Measurements from ENCODE around the gene EHD3.
"Not testable (repeated sequence)": the region's sequence is repeated elsewhere in the genome, so short reads cannot be mapped to it uniquely, and the experiment has no call there.

The EHD3 gene

DNA sequence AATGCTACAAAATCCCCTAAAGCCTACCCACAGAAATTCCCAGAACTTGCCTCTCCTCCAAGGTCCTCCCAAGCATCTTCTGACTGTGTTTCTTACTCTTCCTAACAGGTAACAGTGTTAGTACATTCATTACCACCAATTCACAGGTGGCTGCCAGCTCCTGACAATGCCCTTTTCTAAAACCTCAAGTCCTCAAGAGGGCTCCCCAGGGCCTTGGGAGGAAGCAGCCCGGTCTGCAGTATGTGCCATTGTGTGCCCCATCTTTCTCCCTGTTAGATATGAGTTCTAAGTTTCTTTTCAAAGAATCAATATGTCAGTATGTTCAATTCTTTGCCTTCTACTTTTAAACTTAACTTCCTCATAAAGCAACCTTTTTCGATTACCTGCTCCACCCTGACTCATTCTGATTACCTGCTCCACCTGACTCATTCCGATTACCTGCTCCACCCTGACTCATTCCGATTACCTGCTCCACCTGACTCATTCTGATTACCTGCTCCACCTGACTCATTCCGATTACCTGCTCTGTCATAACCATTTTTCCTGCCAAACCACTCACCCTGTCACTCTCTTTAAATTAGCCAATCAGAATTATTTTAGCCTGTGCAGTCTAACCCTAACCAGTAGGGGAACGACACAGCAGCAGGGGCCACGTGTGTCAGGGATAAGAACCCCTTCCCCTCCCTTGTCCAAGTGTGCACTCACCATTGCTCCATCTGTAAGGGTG lies 49.4 kb downstream of the EHD3 start:
- 85 to 94% methylated on average over 7 of the region's 7 CpGs for WGBS, 2 experiments
- not testable (repeated sequence) for H3K36me3 ChIP-seq (ENCODE audit: control insufficient read depth, insufficient read depth, low read length); H3K27ac ChIP-seq (ENCODE audit: insufficient read depth, low read depth, low read length, poor library complexity, severe bottlenecking)

DNA sequence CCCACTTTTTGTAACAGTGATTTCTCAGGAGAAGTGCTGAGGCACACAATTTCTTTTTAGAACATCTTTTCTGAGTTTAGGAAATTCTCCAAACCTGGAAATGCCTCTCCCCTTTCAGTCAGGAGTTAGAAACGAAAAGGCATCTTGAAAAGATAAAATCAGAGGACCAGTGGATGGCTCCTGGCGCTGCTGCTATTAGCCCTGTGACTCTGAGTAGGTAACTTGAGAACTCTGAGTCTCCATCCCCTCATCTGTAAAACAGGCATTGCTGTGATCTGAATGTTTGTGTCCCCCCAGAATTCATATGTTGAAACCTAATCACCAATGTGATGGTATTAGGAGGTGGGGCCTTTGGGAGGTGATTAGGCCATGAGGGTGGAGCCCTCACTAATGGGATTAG lies 50.2 kb downstream of the EHD3 start:
- no peaks in the 10 kb centered on the region for H3K36me3 ChIP-seq (ENCODE audit: control insufficient read depth, insufficient read depth, low read length)
- H3K4me3 ChIP-seq (ENCODE audit: insufficient read depth, low read depth, low read length), result no peak overlapping the region
- H3K9me3 ChIP-seq (ENCODE audit: control insufficient read depth, low read length), result no peaks in the 10 kb centered on the region
- H3K27me3 ChIP-seq (ENCODE audit: control insufficient read depth, insufficient read depth, low read length, poor library complexity, severe bottlenecking), result no peaks in the 10 kb centered on the region
- 80 to 91% methylated on average over 2 of the region's 2 CpGs for WGBS, 2 experiments
- H3K4me1 ChIP-seq (ENCODE audit: control insufficient read depth, insufficient read depth, low read length), result no peaks in the 10 kb centered on the region
- no peak overlapping the region for H3K27ac ChIP-seq (ENCODE audit: insufficient read depth, low read depth, low read length, poor library complexity, severe bottlenecking)

More for the DNA sequence above, 49.4 kb downstream of the EHD3 start:
- H3K4me3 ChIP-seq (ENCODE audit: insufficient read depth, low read depth, low read length); H3K4me1 ChIP-seq (ENCODE audit: control insufficient read depth, insufficient read depth, low read length); H3K9me3 ChIP-seq (ENCODE audit: control insufficient read depth, low read length); H3K27me3 ChIP-seq (ENCODE audit: control insufficient read depth, insufficient read depth, low read length, poor library complexity, severe bottlenecking): not testable (repeated sequence)

DNA sequence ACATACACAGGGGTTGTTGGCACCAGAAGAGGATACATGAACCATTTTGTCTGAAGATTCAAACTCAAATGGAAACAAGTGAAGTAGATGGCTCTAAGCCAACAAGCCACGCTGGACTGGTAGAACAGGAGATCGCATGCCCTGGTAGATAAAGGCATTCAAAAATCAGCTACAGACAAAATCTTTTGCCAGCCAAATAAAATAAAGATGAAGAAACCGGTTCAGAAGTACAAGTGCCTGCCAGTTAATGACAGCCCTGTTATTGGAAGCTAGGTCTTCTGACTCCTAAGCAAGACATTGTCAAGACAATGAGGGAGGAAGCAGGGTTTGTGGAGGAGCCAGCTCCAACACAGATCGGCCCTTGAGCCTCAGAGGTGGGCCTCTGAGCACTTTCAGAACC lies 52.3 kb downstream of the EHD3 start:
- no peaks in the 10 kb centered on the region for H3K4me1 ChIP-seq (ENCODE audit: control insufficient read depth, insufficient read depth, low read length)
- 86 to 93% methylated on average over 4 of the region's 4 CpGs for WGBS, 2 experiments
- no peaks in the 10 kb centered on the region for H3K9me3 ChIP-seq (ENCODE audit: control insufficient read depth, low read length)
- H3K27me3 ChIP-seq (ENCODE audit: control insufficient read depth, insufficient read depth, low read length, poor library complexity, severe bottlenecking), result no peaks in the 10 kb centered on the region
- H3K36me3 ChIP-seq (ENCODE audit: control insufficient read depth, insufficient read depth, low read length), result no peaks in the 10 kb centered on the region
- H3K4me3 ChIP-seq (ENCODE audit: insufficient read depth, low read depth, low read length), result no peak overlapping the region
- H3K27ac ChIP-seq (ENCODE audit: insufficient read depth, low read depth, low read length, poor library complexity, severe bottlenecking), result no peak overlapping the region

DNA sequence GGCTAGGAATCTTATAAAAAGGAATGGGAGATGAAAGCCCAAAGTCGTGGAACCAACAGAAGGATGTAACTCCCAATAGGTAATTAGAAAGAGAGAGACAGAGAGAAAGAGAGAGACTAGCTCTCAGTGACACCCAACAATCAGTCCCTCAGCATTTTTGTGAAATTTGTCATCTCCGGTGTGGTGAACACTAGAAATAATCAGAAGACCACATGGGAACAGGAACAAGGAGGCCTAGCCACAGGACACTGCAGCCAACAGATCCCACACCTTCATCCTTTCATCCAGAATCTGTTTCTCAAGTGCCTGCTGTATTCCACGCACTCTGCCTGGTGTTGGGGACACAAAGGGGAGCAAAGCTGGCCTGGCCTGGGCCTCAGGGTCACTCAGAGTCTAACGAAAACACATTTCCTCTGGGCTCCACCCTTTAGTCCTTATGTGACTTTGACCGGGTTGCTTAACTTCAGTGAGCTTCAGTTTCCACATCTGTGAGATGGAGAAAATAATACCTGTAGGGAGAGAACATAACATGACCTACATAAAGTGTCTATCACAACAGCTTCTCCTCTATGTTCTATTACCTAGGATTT lies 53.1 kb downstream of the EHD3 start:
- no peaks in the 10 kb centered on the region for H3K4me1 ChIP-seq (ENCODE audit: control insufficient read depth, insufficient read depth, low read length)
- no peaks in the 10 kb centered on the region for H3K9me3 ChIP-seq (ENCODE audit: control insufficient read depth, low read length)
- no peak overlapping the region for H3K27ac ChIP-seq (ENCODE audit: insufficient read depth, low read depth, low read length, poor library complexity, severe bottlenecking)
- no peaks in the 10 kb centered on the region for H3K36me3 ChIP-seq (ENCODE audit: control insufficient read depth, insufficient read depth, low read length)
- H3K4me3 ChIP-seq (ENCODE audit: insufficient read depth, low read depth, low read length), result no peak overlapping the region
- WGBS, 2 experiments, result 89 to 94% methylated on average over 5 of the region's 5 CpGs
- no peaks in the 10 kb centered on the region for H3K27me3 ChIP-seq (ENCODE audit: control insufficient read depth, insufficient read depth, low read length, poor library complexity, severe bottlenecking)

DNA sequence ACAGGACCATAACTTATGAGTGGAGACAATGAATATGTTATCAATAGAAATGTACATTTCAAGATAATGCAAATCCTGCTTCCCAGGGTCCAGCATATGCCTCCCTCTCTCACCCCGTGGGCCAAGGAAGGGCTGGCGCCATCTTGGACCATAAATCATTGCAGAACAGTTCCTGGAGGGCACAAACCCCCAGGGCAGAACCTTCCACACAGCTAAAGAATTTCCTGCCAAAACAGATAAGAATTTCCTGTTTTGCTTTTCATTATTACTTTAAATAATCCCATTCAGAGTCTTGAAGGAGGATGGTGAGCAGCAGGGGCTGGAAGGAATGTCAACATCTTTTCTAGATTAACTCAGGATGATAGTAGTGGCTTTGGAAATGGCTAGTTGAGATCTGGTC lies 53.7 kb downstream of the EHD3 start:
- Histone ChIP-seq H3K9me3 (ENCODE audit: control insufficient read depth, low read length) (no peaks in the 10 kb centered on the region), H3K36me3 (ENCODE audit: control insufficient read depth, insufficient read depth, low read length) (no peaks in the 10 kb centered on the region), H3K27ac (ENCODE audit: insufficient read depth, low read depth, low read length, poor library complexity, severe bottlenecking) (no peak overlapping the region), H3K4me3 (ENCODE audit: insufficient read depth, low read depth, low read length) (no peak overlapping the region), H3K27me3 (ENCODE audit: control insufficient read depth, insufficient read depth, low read length, poor library complexity, severe bottlenecking) (no peaks in the 10 kb centered on the region), H3K4me1 (ENCODE audit: control insufficient read depth, insufficient read depth, low read length) (no peaks in the 10 kb centered on the region)
- WGBS, 2 experiments, result 91 to 92% methylated on average over 2 of the region's 2 CpGs

DNA sequence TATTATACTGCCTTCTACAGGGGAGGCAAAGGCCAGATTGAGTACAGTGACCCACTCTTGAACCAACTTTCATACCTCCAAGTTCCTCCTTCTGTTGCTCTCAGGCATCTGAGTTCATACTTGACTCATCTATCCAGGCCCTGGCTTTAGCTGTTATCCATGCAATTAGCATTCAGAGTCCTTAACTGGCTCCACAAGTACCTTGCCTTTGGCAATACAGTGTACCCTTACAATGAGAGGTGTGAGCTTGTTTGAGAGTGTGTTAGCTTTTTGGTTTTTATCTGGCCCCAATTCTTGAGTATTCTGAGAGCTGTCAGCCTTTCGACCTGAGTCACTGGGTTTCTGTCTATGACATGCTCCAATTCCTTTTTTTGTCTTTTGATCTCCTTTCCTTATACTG lies 60.2 kb downstream of the EHD3 start:
- H3K4me3 ChIP-seq (ENCODE audit: insufficient read depth, low read depth, low read length), result no peak overlapping the region
- 90 to 92% methylated on average over 1 of the region's 1 CpG for WGBS, 2 experiments
- no peaks in the 10 kb centered on the region for H3K4me1 ChIP-seq (ENCODE audit: control insufficient read depth, insufficient read depth, low read length)
- H3K36me3 ChIP-seq (ENCODE audit: control insufficient read depth, insufficient read depth, low read length), result no peaks in the 10 kb centered on the region
- no peaks in the 10 kb centered on the region for H3K9me3 ChIP-seq (ENCODE audit: control insufficient read depth, low read length)
- no peak overlapping the region for H3K27ac ChIP-seq (ENCODE audit: insufficient read depth, low read depth, low read length, poor library complexity, severe bottlenecking)
- no peaks in the 10 kb centered on the region for H3K27me3 ChIP-seq (ENCODE audit: control insufficient read depth, insufficient read depth, low read length, poor library complexity, severe bottlenecking)

DNA sequence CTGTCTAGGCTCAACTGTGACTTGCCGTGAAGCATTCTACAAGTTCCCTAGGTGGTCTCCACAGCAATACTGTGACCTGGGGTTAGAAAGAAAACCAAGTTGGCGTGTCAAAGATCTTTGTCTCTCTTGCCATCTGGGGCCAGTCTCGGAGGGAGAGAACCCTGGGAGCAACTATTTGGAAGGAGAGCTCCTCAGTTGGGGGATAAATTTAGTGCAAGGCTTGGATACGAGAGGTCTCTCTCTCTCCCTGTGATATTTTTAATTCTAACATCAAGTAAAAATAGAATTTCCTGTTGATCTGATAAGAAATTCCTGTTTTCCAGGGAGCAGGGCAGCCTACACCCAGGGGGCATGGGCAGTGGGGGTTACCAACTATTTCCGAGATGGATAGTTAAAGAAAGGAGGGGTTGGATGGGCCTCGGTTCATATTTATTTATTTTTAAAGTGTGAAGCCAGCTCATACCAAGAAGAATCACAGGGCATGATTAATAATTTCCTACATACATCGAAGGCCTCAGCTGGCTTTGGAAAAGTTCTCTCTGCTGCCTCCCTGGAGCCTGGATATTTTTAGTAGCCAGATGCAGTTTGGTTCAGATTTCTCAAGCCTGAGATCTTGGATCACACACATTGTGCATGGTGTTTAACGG lies 62.8 kb downstream of the EHD3 start:
- H3K4me1 ChIP-seq (ENCODE audit: control insufficient read depth, insufficient read depth, low read length), result no peaks in the 10 kb centered on the region
- no peaks in the 10 kb centered on the region for H3K27me3 ChIP-seq (ENCODE audit: control insufficient read depth, insufficient read depth, low read length, poor library complexity, severe bottlenecking)
- no peak overlapping the region for H3K27ac ChIP-seq (ENCODE audit: insufficient read depth, low read depth, low read length, poor library complexity, severe bottlenecking)
- no peaks in the 10 kb centered on the region for H3K9me3 ChIP-seq (ENCODE audit: control insufficient read depth, low read length)
- no peaks in the 10 kb centered on the region for H3K36me3 ChIP-seq (ENCODE audit: control insufficient read depth, insufficient read depth, low read length)
- 59 to 73% methylated on average over 6 to 7 of the region's 8 CpGs for WGBS, 2 experiments
- no peak overlapping the region for H3K4me3 ChIP-seq (ENCODE audit: insufficient read depth, low read depth, low read length)

DNA sequence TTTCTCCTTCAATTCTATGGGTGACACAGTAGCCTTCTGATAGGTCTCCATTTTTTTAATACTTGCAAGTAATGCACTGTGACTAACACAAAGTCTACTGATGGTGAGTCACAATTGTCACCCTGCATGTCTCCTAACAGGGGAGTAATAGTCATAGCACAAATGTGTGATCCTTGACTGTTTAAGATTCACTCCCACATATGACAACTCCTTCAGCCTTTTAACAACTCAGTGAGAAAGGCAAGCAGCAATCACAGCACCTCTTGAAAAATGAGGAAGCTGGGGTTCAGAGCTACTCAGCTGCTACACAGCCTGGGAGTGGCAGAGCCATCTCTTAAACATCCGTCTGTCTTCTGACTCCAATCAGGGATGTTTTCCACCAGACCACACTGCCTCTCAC lies 63.8 kb downstream of the EHD3 start:
- Histone ChIP-seq H3K4me1 (ENCODE audit: control insufficient read depth, insufficient read depth, low read length) (no peaks in the 10 kb centered on the region), H3K9me3 (ENCODE audit: control insufficient read depth, low read length) (no peaks in the 10 kb centered on the region), H3K27ac (ENCODE audit: insufficient read depth, low read depth, low read length, poor library complexity, severe bottlenecking) (no peak overlapping the region), H3K4me3 (ENCODE audit: insufficient read depth, low read depth, low read length) (no peak overlapping the region), H3K36me3 (ENCODE audit: control insufficient read depth, insufficient read depth, low read length) (no peaks in the 10 kb centered on the region), H3K27me3 (ENCODE audit: control insufficient read depth, insufficient read depth, low read length, poor library complexity, severe bottlenecking) (no peaks in the 10 kb centered on the region)
- 85 to 88% methylated on average over 1 of the region's 1 CpG for WGBS, 2 experiments

DNA sequence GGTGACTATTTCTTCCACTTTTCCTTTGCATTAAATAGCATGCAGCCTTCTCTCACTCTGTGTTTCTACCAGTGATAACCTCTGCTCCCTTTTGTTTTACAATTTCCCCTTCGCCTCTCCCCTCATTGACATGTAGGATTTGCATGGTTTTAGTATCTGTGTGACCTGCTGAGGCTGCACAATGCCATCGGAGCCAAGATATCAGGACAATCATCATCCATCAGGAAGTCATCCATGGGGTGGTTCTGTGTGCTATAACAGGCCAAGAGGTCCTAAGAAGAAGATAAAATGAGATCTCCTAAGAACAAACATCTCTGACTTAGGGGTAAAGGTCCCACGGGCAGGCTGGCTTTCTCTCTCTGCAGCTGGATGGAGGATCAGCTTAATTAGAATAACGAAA lies 65.6 kb downstream of the EHD3 start:
- no peaks in the 10 kb centered on the region for H3K36me3 ChIP-seq (ENCODE audit: control insufficient read depth, insufficient read depth, low read length)
- WGBS, 2 experiments, result 61 to 62% methylated on average over 4 of the region's 4 CpGs
- no peaks in the 10 kb centered on the region for H3K4me1 ChIP-seq (ENCODE audit: control insufficient read depth, insufficient read depth, low read length)
- H3K4me3 ChIP-seq (ENCODE audit: insufficient read depth, low read depth, low read length), result no peak overlapping the region
- no peak overlapping the region for H3K27ac ChIP-seq (ENCODE audit: insufficient read depth, low read depth, low read length, poor library complexity, severe bottlenecking)
- no peaks in the 10 kb centered on the region for H3K9me3 ChIP-seq (ENCODE audit: control insufficient read depth, low read length)
- no peaks in the 10 kb centered on the region for H3K27me3 ChIP-seq (ENCODE audit: control insufficient read depth, insufficient read depth, low read length, poor library complexity, severe bottlenecking)

DNA sequence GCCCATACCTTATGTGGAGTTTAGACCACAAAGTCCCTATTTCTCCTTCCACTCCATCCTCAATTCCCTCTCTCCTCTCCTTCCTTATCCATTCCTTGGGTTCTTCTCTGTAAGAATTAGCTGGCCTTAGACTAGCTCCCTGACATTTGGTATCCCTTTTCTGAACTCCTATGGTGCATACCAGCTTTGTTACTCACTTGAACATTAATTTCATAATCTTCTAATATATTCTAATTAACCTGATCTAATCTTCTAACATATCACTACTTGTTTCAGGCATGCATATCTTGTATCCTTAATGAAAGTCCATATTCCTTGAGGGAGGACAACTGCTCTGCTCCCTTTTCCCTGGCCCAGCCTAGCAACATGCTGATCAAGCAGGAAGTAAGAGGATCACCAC lies 66.4 kb downstream of the EHD3 start:
- H3K4me1 ChIP-seq (ENCODE audit: control insufficient read depth, insufficient read depth, low read length), result no peaks in the 10 kb centered on the region
- no peaks in the 10 kb centered on the region for H3K36me3 ChIP-seq (ENCODE audit: control insufficient read depth, insufficient read depth, low read length)
- H3K9me3 ChIP-seq (ENCODE audit: control insufficient read depth, low read length), result no peaks in the 10 kb centered on the region
- no peak overlapping the region for H3K4me3 ChIP-seq (ENCODE audit: insufficient read depth, low read depth, low read length)
- H3K27ac ChIP-seq (ENCODE audit: insufficient read depth, low read depth, low read length, poor library complexity, severe bottlenecking), result no peak overlapping the region
- H3K27me3 ChIP-seq (ENCODE audit: control insufficient read depth, insufficient read depth, low read length, poor library complexity, severe bottlenecking), result no peaks in the 10 kb centered on the region
